ENCODE data around the gene LMTK3. TPM values are rescaled to one million over a fixed set of nuclear protein-coding genes. Genes with fewer than 3 reads are reported as not detected.

LMTK3 gene
- total RNA-seq, 1 experiment from 2014 or later: 0.17 TPM

GRCh38 chr19:48474084-48474592 is 37.5 kb downstream of the LMTK3 start:
- no peak for DNase-seq (ENCODE audit: low read depth)

- DNase-seq (ENCODE audit: low read depth): no peak
Observed at GRCh38 chr19:48473161-48473966, 38.3 kb downstream of the LMTK3 start.

- DNase-seq (ENCODE audit: low read depth): no peak
Observed at GRCh38 chr19:48471836-48472235, 39.8 kb downstream of the LMTK3 start.

GRCh38 chr19:48470856-48471255 is 40.8 kb downstream of the LMTK3 start:
- no peak for DNase-seq (ENCODE audit: low read depth)

GRCh38 chr19:48469934-48470680 is 41.5 kb downstream of the LMTK3 start:
- DNase-seq (ENCODE audit: low read depth): no peak

GRCh38 chr19:48469289-48469881 is 42.2 kb downstream of the LMTK3 start, which contains the start of gene CYTH2:
TSS of gene CYTH2 (plus strand) at chr19:48469369. CDS start at chr19:48469508, 139 bp downstream.
- peak; percentile 78 for DNase-seq (ENCODE audit: low read depth)

- peak; percentile 100 for DNase-seq (ENCODE audit: low read depth)
Observed at GRCh38 chr19:48468772-48469288, 42.8 kb downstream of the LMTK3 start.

- DNase-seq (ENCODE audit: low read depth): peak; percentile 74
Observed at GRCh38 chr19:48466561-48467325, 44.9 kb downstream of the LMTK3 start.

GRCh38 chr19:48465215-48465614 is 46.4 kb downstream of the LMTK3 start:
- DNase-seq (ENCODE audit: low read depth): no peak

GRCh38 chr19:48461982-48462655 is 49.5 kb downstream of the LMTK3 start:
- DNase-seq (ENCODE audit: low read depth): no peak

GRCh38 chr19:48461651-48461981 is 50.0 kb downstream of the LMTK3 start:
- DNase-seq (ENCODE audit: low read depth): no peak

- DNase-seq (ENCODE audit: low read depth): no peak
Observed at GRCh38 chr19:48458016-48458415, 53.6 kb downstream of the LMTK3 start.

GRCh38 chr19:48456864-48457263 is 54.8 kb downstream of the LMTK3 start:
- DNase-seq (ENCODE audit: low read depth): no peak

- DNase-seq (ENCODE audit: low read depth): no peak
Observed at GRCh38 chr19:48455908-48456562, 55.6 kb downstream of the LMTK3 start.

GRCh38 chr19:48455171-48455907 is 56.3 kb downstream of the LMTK3 start, which contains the start of gene KCNJ14:
TSS of gene KCNJ14 (plus strand) at chr19:48455574. CDS start at chr19:48461725, 6,151 bp downstream.
- DNase-seq (ENCODE audit: low read depth): no peak

- no peak for DNase-seq (ENCODE audit: low read depth)
Observed at GRCh38 chr19:48454150-48454730, 57.4 kb downstream of the LMTK3 start.

GRCh38 chr19:48452289-48453190 is 59.1 kb downstream of the LMTK3 start:
- DNase-seq (ENCODE audit: low read depth): no peak

GRCh38 chr19:48451624-48452023 is 60.0 kb downstream of the LMTK3 start:
- no peak for DNase-seq (ENCODE audit: low read depth)
